ENCODE measurements around the gene UBE2L6. TPM values are rescaled to one million over a fixed set of nuclear protein-coding genes. Genes with fewer than 3 reads are reported as not detected.

UBE2L6 gene
- 10 to 100 TPM; 81.3 to 88.9 TPM for total RNA-seq

DNA sequence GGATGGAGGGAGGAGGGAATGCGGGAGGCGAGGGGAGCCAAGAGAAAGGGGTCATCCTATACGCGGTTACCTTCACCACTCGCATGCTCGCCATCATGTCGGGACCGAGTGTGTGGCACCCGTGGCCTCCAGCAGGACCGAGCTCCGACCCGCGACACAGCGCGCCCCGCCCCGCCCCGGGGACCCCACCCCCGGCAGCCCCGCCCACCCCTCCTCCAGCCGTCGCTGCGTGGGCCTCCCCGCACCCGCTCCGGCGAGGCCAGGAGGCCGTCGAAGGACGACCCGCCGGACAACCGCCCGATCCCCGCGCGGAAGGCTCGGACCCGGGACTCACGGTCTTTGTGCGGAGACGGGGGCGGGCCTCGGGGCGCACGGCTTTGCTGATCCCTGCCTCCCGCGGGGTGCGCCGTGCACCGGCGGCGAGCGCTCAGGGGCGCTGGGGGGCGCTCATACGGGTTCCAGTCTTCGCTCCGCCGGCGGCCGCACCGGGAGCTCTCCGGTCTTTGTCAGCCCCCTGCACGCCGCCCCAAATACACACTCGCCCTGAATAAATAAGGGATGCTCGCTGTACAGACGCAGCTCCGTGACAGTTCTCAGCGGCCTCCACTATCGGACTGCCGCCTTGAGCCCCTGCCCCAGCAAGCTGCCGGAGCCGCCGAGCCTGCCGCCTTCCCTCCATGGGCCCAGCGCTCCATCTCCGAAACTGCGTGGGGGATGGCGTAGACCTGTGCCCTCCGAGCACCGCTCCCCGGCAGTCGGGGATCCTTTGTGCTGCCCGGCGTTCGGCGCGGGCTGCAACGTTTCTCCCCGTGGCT lies at the start of gene UBE2L6:
Gene UBE2L6, minus strand, starts transcription at position 158 of the 815 bp plus-strand sequence. Its CDS starts 61 bp downstream, at position 97.
- CTCF ChIA-PET = interaction anchor here (0.8 to 3.5 kb wide), 19 partner anchors 11 to 233 kb away, joined by 3 to 47 read pairs (median 4); partner anchors contain the start of genes MED19 and TMX2

GRCh38 chr11:57616595-57616994 lies 49.1 kb upstream of the UBE2L6 start:
- POLR2A ChIA-PET = no interaction called here
- CTCF ChIA-PET = no interaction called here

More for the DNA sequence above, at the start of gene UBE2L6:
- POLR2A ChIA-PET = interaction anchor here (0.8 to 1.5 kb wide), 5 partner anchors 71 to 233 kb away, joined by 3 to 5 read pairs (median 3); partner anchors contain the start of gene SSRP1

DNA sequence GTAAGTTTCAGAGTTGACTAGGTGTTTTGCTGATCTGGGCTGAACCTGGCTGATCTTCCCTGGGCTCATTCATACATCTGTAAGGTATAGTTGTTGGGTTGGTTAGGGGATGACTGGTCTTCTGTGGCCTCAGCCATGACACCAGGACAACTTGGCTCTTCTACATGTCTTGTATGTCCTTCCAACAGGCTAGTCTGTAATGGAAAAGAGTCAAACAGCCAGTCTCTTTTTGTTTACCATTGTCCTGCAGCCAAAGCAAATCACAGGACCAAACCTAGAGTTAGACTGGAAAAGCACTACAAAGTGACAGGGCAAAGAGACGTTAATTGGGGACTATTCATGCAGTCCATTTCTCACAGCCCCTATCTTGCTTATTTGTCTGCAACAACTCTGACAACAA lies 47.8 kb upstream of the UBE2L6 start:
- POLR2A ChIA-PET = no interaction called here
- CTCF ChIA-PET = interaction anchor here (0.6 kb wide), 2 partner anchors 14 to 27 kb away, joined by 3 read pairs; no protein-coding TSS in a partner anchor

GRCh38 chr11:57614234-57614772 lies 46.8 kb upstream of the UBE2L6 start:
- POLR2A ChIA-PET = no interaction called here
- CTCF ChIA-PET = interaction anchor here (0.6 kb wide), 1 partner anchor 28 kb away, joined by 3 read pairs; no protein-coding TSS in a partner anchor

DNA sequence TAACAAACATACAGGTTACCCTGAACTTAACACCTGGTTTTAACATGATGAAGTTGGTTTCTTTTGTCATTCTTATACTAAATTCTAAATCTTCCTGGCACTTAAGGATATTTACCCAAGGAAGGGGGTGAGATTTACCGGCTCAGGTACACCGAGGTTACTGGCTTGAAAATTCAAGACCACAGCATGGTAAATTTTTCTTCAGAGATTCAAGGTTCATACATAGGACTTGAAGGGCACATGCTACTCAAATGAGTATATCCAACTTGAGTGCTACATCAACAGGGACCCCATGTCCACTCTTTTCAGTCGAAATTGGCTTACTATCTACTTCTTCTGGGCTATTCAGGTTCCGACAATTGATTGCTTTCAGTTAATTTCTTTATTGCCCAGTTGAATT lies 42.7 kb upstream of the UBE2L6 start:
- ChIA-PET CTCF (interaction anchor here (1.4 kb wide), 1 partner anchor 34 kb away, joined by 3 read pairs; no protein-coding TSS in a partner anchor), POLR2A (no interaction called here)

GRCh38 chr11:57605028-57605420 lies 37.6 kb upstream of the UBE2L6 start:
- ChIA-PET POLR2A (interaction anchor here (0.5 to 0.7 kb wide), 2 partner anchors 24 to 28 kb away, joined by 5 to 6 read pairs; no protein-coding TSS in a partner anchor), CTCF (no interaction called here)

DNA sequence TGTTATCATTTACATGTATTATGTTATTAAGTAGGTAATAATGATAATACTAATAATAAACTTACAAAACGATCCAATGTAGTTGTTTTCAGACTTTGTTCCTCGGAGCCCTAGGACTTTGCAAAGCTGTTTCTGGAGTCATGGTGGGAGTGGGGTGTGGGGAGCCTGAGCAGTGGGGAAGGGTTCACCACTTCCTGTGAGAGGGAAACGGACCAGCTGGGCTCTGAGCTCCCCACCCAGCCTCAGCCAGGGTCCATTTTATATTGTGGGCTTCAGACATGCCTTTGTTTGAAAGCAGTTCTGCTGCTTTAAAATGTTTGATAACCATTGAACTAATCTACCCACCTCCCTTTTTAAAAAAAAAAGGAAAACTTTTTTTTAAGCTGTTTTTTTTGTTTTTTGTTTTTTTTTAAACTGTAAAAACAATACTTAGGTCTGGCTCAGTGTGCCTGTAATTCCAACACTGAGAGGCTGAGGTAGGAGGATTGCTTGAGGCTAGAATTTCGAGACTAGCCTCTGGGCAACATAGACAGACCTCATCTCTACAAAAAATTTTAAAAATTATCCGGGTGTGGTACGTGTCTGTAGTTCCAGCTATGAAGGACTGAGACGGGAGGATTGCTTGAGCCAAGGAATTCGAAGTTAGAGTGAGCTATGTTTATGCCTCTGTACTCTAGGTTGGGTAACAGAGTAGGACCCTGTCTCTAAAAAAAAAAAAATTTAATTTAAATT lies 37.0 kb upstream of the UBE2L6 start:
- CTCF ChIA-PET = no interaction called here
- POLR2A ChIA-PET = no interaction called here

- CTCF ChIA-PET = interaction anchor here (0.5 kb wide), 1 partner anchor 14 kb away, joined by 3 read pairs; no protein-coding TSS in a partner anchor
- POLR2A ChIA-PET = no interaction called here
Observed at GRCh38 chr11:57601297-57601696, 33.8 kb upstream of the UBE2L6 start.

DNA sequence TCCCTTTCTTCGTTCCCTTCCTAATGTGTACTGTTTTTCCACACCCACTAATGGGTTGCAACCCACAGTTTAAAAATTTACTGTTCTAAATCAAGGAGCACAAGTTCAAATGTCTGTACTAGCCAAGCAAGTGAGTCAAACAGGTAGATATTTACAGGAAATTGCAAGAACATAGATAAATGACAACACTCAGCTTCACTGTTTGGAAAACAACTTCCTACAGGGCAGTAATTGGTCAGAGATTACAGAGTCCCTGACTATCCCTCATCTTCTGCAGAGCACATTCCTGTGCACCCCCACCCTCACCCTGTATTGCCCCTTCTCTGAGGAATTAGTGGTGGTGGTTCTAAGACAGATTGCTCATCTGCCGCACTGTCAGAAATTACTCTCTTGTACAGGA lies 31.9 kb upstream of the UBE2L6 start:
- ChIA-PET CTCF (no interaction called here), POLR2A (no interaction called here)

- CTCF ChIA-PET = interaction anchor here (0.6 kb wide), 1 partner anchor 24 kb away, joined by 3 read pairs; no protein-coding TSS in a partner anchor
- POLR2A ChIA-PET = no interaction called here
Observed at GRCh38 chr11:57598831-57599155, 31.3 kb upstream of the UBE2L6 start.

- POLR2A ChIA-PET = no interaction called here
- CTCF ChIA-PET = interaction anchor here (0.6 kb wide), 1 partner anchor 23 kb away, joined by 3 read pairs; no protein-coding TSS in a partner anchor
Observed at GRCh38 chr11:57597916-57598830, 30.7 kb upstream of the UBE2L6 start.

DNA sequence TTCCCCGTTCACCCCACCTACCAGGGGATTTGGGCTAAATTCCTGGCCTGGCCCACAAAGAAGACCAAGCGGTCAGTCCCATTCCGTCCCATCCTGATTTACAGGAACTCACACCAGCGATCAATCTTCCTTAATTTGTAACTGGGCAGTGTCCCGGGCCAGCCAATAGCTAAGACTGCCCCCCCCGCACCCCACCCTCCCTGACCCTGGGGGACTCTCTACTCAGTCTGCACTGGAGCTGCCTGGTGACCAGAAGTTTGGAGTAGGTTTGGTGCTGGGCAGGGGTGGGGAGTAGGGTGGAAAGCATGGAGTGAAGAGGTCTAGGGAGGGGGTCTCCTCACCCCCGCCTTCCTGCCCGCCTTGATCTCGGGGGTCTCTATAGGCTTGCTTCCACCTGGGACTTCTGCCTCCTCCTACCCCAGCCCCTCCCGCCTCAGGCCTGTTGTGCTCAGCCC lies 30.0 kb upstream of the UBE2L6 start, which contains the start of gene SERPING1:
Gene SERPING1, plus strand, starts transcription at position 225 of the 455 bp plus-strand sequence. CDS start 586 bp downstream, outside the sequence.
- POLR2A ChIA-PET = interaction anchor here (0.6 kb wide), 1 partner anchor 178 kb away, joined by 5 read pairs; no protein-coding TSS in a partner anchor
- CTCF ChIA-PET = no interaction called here

DNA sequence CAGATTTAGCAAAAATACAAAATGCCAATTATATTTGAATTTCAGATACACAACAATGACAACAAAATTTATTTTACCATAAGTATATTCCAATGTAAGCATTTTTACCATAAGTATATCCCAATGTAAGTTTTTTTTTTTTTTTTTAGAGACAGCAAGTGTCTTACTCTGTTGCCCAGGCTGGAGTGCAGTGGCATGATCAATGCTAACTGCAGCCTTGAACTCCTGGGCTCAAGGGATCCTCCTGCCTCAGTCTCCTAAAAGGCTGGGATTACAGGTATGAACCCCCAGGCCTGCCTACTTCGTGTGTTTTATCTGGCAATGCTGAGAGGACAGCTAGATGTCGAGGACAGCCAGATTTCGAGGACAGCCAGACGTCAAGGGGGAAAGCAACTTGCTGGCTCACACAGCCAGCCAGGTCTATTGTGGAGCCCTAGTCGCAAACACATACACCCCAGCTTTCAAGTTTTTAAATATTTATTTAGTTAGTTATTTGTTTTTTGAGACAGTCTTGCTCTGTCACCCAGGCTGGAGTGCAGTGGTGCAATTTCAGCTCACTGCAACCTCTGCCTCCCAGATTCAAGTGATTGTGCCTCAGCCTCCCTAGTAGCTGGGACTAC lies 28.9 kb upstream of the UBE2L6 start:
- CTCF ChIA-PET = no interaction called here
- POLR2A ChIA-PET = no interaction called here

DNA sequence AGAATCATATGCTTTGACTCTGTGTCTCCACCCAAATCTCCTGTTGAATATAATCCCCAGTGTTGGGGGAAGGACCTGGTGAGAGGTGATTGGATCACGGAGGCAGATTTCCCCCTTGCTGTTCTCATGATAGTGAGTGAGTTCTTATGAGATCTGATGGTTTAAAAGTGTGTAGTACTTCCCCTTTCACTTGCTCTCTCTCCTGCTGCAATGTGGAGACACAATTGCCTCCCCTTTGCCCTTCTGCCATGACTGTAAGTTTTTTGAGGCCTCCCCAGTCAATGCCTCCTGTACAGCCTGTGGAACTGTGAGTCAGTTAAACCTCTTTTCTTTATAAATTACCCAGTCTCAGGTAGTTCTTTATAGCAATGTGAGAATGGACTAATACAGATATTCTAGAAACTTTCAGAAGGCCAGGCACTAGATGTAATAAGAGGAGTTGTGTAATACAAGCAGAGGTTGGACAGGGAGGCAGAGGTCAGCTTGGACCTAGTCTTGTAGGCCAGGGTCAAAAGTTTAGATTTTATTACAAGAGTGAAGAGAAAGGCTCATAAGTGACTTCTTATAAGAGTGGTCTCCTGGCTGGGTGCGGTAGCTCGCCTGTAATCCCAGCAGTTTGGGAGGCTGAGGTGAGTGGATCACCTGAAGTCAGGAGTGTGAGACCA lies 20.7 kb upstream of the UBE2L6 start:
- ChIA-PET POLR2A (no interaction called here), CTCF (no interaction called here)

DNA sequence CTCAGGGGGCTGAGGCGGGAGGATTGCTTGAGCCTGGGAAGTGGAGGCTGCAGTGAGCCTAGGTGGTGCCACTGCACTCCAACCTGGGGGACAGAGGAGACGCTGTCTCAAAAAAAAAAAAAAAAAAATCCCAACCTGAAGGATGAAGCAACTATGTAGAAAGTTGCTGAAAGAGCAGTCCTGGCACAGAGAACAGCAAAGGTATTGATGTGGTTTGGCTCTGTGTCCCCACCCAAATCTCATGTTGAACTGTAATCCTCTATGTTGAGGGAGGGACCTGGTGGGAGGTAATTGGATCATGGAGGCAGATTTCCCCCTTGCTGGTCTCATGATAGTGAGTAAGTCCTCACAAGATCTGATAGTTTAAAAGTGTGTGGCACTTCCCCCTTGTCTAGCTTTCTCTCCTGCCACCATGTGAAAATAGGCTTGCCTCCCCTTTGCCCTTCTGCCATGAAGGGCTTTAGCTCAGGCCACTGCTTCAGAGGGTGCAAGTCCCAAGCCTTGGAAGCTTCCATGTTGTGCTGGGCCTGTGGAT lies 19.3 kb upstream of the UBE2L6 start:
- POLR2A ChIA-PET = no interaction called here
- CTCF ChIA-PET = no interaction called here

DNA sequence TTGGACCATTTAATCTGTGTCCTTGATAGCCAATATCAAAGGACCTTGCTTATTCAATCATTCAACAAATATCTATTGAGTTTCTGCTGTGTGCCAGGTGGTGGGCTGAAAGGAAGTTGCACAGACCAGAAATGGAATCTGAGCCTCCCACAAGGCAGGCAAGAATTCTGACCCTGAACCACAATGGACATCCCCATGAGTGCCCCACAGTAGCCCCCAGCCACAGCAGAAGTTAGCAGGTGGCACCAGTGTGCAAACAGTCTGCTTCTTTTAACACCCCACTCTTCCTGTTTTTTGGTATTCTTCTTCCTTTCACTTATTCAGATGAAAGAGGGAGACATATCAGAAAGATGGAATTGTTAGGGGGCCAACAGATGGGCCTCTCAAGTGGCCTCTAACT lies 17.8 kb upstream of the UBE2L6 start:
- POLR2A ChIA-PET = no interaction called here
- CTCF ChIA-PET = no interaction called here

DNA sequence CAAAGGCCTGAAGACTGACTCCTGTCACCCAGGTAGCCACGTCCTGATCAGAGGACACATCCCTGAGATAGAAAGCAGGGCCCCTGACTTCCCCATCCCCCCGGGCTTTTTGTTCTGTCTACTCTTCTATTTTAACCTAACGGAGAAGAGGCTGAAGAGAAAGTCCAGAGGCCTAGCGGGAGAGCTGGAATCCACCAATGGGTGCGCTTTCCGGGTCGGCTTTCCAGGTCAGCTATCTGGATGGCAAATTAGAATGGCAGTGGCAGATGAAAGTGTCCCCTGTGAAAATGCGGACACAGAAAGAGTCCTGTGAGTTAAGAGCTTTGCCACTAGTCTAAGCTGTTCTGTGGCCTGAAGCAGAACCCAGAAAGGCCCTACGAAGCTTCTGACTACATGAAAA lies 16.9 kb upstream of the UBE2L6 start:
- ChIA-PET POLR2A (no interaction called here), CTCF (interaction anchor here (1.1 to 1.9 kb wide), 2 partner anchors 12 to 60 kb away, joined by 3 to 7 read pairs; no protein-coding TSS in a partner anchor)

DNA sequence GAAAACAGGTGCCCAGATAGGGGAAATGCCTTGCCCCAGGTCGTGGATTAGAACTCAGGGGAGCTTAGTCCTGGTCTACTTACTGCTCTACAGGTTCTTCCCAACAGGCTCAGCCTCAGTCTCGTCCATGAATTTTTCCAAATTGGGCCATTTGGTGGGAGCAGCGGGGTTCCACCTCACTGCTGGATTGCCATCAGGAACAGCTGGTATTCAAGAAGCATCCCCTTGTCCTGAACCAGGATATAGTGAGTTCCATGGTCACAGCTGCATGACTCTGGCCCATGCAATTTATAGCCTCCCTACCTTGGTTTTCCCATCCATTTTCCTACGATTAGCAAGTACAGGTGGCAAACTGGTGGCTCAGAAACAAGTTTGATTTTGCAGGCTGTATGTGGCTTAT lies 6.6 kb upstream of the UBE2L6 start:
- POLR2A ChIA-PET = no interaction called here
- CTCF ChIA-PET = interaction anchor here (0.8 kb wide), 1 partner anchor 68 kb away, joined by 3 read pairs; no protein-coding TSS in a partner anchor
